ENCODE data around the gene TRIM69. TPM values are rescaled to one million over a fixed set of nuclear protein-coding genes. Genes with fewer than 3 reads are reported as not detected.
A peak's percentile ranks its signal among the peaks of the same experiment; 100 is the strongest.

The TRIM69 gene
- total RNA-seq, 4 donors from 2014 or later: 20.3 to 23.3 (median 21.9) TPM

DNA sequence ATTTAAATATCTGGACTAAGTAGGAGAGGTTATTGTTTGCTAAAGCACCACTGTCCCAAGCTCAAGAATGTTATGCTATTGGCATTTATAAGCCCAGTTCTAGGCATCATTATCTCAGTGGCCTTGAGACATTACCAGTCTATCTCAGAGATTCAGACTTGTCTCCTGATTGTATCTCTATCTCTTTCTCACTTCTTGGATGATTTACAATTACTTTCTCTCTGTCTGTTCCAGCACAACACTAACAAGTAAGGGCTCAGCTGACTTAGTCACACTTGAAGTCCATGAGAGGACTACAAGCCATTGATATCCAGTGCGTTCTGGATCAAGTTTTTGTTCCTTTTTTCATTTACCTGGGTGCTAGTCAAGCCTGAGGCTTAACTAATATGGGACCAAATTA, 60.2 kb downstream of the TRIM69 start:
- TF ChIP-seq EP300 (IDR thresholded peaks at IDR 0.05): no peak
- intact Hi-C loops (cut with DNase I): no loop called here
- no peak overlapping the region for H3K27ac ChIP-seq (replicated peaks in 1 of 4)
- peaks cover 0 to 4% (median 0%) of the 10 kb centered on the region in 4 donors for H3K27me3 ChIP-seq
- no peaks in the 10 kb centered on the region for H3K36me3 ChIP-seq
- DNase-seq (ENCODE audit: extremely low spot score): no peak
- H3K4me3 ChIP-seq: no peak overlapping the region
- 83% methylated on average over 1 of the region's 1 CpG for WGBS
- H3K9me3 ChIP-seq: no peaks in the 10 kb centered on the region
- H3K4me1 ChIP-seq: no peaks in the 10 kb centered on the region

DNA sequence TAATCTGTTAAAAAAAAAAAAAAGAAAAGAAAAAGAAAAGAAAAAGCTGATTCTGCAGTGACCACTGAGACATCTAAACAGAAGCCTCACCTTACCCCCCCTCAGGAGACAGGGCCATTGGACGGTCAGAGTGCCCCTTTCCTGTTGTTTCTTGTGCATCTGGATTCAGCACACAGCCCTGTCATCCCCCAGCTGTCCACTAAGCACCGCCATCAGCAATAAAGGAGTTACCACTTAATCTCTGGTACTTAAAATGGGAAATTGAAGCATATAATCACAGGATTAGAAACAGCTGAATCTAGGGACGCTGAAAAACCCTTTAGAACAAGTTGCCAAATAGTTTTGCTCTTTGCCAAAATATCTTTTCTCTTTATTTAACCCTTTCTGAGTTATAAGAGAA, 62.5 kb downstream of the TRIM69 start:
- Histone ChIP-seq H3K27ac (replicated peaks in 1 of 4) (no peak overlapping the region), H3K36me3 (no peaks in the 10 kb centered on the region), H3K4me3 (no peak overlapping the region), H3K27me3 (no peaks in the 10 kb centered on the region), H3K9me3 (no peaks in the 10 kb centered on the region), H3K4me1 (no peaks in the 10 kb centered on the region)
- intact Hi-C loops (cut with DNase I): no loop called here
- DNase-seq (ENCODE audit: extremely low spot score): no peak
- TF ChIP-seq POLR2AphosphoS5 (IDR thresholded peaks at IDR 0.05) (no peak), EP300 (IDR thresholded peaks at IDR 0.05) (no peak), POLR2A (IDR thresholded peaks at IDR 0.05; ENCODE audit: low read depth) (no peak)
- TF ChIP-seq, protein P1, sequence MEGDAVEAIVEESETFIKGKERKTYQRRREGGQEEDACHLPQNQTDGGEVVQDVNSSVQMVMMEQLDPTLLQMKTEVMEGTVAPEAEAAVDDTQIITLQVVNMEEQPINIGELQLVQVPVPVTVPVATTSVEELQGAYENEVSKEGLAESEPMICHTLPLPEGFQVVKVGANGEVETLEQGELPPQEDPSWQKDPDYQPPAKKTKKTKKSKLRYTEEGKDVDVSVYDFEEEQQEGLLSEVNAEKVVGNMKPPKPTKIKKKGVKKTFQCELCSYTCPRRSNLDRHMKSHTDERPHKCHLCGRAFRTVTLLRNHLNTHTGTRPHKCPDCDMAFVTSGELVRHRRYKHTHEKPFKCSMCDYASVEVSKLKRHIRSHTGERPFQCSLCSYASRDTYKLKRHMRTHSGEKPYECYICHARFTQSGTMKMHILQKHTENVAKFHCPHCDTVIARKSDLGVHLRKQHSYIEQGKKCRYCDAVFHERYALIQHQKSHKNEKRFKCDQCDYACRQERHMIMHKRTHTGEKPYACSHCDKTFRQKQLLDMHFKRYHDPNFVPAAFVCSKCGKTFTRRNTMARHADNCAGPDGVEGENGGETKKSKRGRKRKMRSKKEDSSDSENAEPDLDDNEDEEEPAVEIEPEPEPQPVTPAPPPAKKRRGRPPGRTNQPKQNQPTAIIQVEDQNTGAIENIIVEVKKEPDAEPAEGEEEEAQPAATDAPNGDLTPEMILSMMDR (IDR thresholded peaks at IDR 0.05): no peak
- 9% methylated on average over 3 of the region's 3 CpGs for WGBS

GRCh38 chr15:44801364-44801763, 65.0 kb downstream of the TRIM69 start:
- DNase-seq (ENCODE audit: extremely low spot score): no peak
- TF ChIP-seq EP300 (IDR thresholded peaks at IDR 0.05): no peak
- TF ChIP-seq POLR2AphosphoS5 (IDR thresholded peaks at IDR 0.05): no peak
- intact Hi-C loops (cut with DNase I): no loop called here
- Histone ChIP-seq H3K4me1 (no peaks in the 10 kb centered on the region), H3K27me3 (no peaks in the 10 kb centered on the region), H3K9me3 (no peaks in the 10 kb centered on the region), H3K4me3 (no peak overlapping the region), H3K27ac (replicated peaks in 1 of 4) (no peak overlapping the region), H3K36me3 (no peaks in the 10 kb centered on the region)
- WGBS: 82% methylated on average over 5 of the region's 5 CpGs

GRCh38 chr15:44801797-44802196, 65.5 kb downstream of the TRIM69 start:
- no peak for DNase-seq (ENCODE audit: extremely low spot score)
- Histone ChIP-seq H3K36me3 (no peaks in the 10 kb centered on the region), H3K27ac (replicated peaks in 1 of 4) (no peak overlapping the region), H3K4me1 (no peaks in the 10 kb centered on the region), H3K27me3 (no peaks in the 10 kb centered on the region), H3K9me3 (no peaks in the 10 kb centered on the region), H3K4me3 (no peak overlapping the region)
- no peak for TF ChIP-seq POLR2A (IDR thresholded peaks at IDR 0.05; ENCODE audit: low read depth)
- no peak for TF ChIP-seq EP300 (IDR thresholded peaks at IDR 0.05)
- TF ChIP-seq, protein P1 (IDR thresholded peaks at IDR 0.05): no peak
- TF ChIP-seq POLR2AphosphoS5 (IDR thresholded peaks at IDR 0.05): no peak
- intact Hi-C loops (cut with DNase I): no loop called here

DNA sequence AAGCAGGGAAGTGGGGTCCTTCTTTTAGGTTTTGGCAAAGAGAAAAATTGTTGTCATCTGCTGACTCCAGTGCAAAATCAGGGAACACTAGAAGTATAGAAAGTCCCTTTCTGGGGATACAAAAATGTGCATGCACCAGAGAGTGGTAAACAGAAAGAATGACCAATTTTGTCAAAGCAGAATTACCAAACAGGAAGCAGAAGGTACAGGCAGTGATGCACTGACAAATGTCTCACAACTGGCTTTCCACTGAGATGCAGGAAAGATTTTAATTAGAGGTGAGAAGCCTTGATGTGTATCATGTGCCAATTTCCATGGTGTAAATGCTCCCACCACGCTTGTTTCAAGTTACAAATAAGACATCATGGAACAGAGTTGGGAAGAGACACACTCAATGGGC, 66.0 kb downstream of the TRIM69 start:
- WGBS: 71% methylated on average over 1 of the region's 1 CpG
- Histone ChIP-seq H3K4me1 (no peaks in the 10 kb centered on the region), H3K27me3 (no peaks in the 10 kb centered on the region), H3K27ac (replicated peaks in 1 of 4) (no peak overlapping the region), H3K36me3 (no peaks in the 10 kb centered on the region), H3K4me3 (no peak overlapping the region), H3K9me3 (no peaks in the 10 kb centered on the region)
- intact Hi-C loops (cut with DNase I): no loop called here
- no peak for TF ChIP-seq EP300 (IDR thresholded peaks at IDR 0.05)
- TF ChIP-seq, protein P1 (IDR thresholded peaks at IDR 0.05): no peak
- TF ChIP-seq POLR2A (IDR thresholded peaks at IDR 0.05; ENCODE audit: low read depth): no peak
- TF ChIP-seq POLR2AphosphoS5 (IDR thresholded peaks at IDR 0.05): no peak
- no peak for DNase-seq (ENCODE audit: extremely low spot score)

DNA sequence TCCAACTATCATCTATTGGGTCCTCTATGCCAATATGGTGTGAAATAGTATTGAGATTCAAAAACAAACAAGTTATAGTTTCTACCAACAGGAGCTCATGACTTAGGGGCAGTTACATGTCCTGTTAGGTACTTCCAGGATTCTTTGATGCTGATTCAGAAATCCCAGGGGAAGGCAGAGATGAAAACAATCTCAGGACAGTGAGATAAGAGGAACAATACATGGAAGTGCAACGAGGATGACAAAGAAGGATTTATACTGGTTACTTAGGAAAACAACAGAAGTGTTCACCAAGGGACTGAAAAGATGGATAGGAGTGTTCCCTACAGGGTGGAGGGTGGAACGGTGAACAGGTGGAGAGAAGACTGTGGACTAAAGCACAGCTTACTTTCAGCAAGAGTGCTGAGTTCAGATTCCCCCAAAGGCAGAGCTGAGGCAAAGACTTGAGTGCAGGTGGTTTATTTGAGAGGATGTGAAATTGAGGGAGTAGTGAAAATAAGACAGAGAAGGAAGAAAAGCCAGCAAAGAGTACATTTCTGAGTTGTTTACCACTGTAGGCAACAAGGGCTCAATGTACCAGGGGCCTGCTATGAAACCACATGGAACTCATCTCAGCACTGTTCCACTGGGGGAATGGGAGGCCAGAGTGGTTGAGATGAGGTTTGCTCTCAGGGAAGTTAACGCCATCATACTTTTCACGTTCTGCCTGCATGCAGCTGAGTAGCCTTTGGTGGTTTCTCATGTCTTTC, 68.1 kb downstream of the TRIM69 start:
- no peak overlapping the region for H3K27ac ChIP-seq (replicated peaks in 1 of 4)
- TF ChIP-seq EP300 (IDR thresholded peaks at IDR 0.05) (no peak), POLR2A (IDR thresholded peaks at IDR 0.05; ENCODE audit: low read depth) (no peak), POLR2AphosphoS5 (IDR thresholded peaks at IDR 0.05) (no peak)
- TF ChIP-seq, protein P1 (IDR thresholded peaks at IDR 0.05): no peak
- 86% methylated on average over 4 of the region's 4 CpGs for whole genome bisulfite sequencing
- no peak overlapping the region for H3K4me3 ChIP-seq
- no peaks in the 10 kb centered on the region for H3K4me1 ChIP-seq
- H3K36me3 ChIP-seq: no peaks in the 10 kb centered on the region
- H3K27me3 ChIP-seq: no peaks in the 10 kb centered on the region
- DNase-seq (ENCODE audit: extremely low spot score): peak; percentile 10
- intact Hi-C loops (cut with DNase I): no loop called here
- H3K9me3 ChIP-seq: no peaks in the 10 kb centered on the region
